Fibroblast of mammary gland (primary cell): ENCODE measurements around the gene PMS1.

Experiments
- DNase-seq: peaks from one replicate; pipeline ENCODE4 v3.0.0-alpha.2; 2010; ENCODE audit warnings: low read depth
- H3K4me3 ChIP-seq: 2 replicates; pipeline ENCODE4 v1.5.1; 2011; ENCODE audit warnings: low read depth, mild to moderate bottlenecking, low read length, moderate library complexity; ENCODE audit not compliant: control insufficient read depth
- TF ChIP-seq, protein P1 (sequence below): conservative IDR thresholded peaks from 2 replicates; pipeline ENCODE4 v1.5.1; 2011; ENCODE audit warnings: low read depth, low read length, inconsistent platforms; ENCODE audit not compliant: control insufficient read depth, insufficient read depth

Gene PMS1

GRCh38 chr2:189896809-189897208, 112.6 kb downstream of the PMS1 start:
- TF ChIP-seq, protein P1, sequence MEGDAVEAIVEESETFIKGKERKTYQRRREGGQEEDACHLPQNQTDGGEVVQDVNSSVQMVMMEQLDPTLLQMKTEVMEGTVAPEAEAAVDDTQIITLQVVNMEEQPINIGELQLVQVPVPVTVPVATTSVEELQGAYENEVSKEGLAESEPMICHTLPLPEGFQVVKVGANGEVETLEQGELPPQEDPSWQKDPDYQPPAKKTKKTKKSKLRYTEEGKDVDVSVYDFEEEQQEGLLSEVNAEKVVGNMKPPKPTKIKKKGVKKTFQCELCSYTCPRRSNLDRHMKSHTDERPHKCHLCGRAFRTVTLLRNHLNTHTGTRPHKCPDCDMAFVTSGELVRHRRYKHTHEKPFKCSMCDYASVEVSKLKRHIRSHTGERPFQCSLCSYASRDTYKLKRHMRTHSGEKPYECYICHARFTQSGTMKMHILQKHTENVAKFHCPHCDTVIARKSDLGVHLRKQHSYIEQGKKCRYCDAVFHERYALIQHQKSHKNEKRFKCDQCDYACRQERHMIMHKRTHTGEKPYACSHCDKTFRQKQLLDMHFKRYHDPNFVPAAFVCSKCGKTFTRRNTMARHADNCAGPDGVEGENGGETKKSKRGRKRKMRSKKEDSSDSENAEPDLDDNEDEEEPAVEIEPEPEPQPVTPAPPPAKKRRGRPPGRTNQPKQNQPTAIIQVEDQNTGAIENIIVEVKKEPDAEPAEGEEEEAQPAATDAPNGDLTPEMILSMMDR = no peak
- H3K4me3 ChIP-seq = no peak overlapping the region
- no peak for DNase-seq

DNA sequence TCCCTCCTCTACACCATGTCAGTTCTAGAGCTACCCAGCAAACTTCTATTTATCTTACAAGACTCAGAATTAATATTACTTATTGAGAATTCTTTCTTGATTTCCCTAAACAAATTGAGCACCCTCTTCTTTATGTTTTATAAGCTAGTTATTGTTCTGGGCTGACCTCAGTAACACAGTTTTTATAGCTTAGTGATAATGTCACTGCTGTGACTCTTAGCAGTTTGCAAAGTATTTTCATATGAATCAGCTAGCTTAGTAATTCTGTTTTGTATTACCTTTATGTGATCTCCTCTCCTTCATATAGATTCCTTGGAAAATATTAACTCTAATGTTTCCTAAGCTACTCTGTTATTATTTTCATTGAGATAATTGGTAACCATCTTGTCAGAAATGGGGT, 114.9 kb downstream of the PMS1 start:
- no peak for DNase-seq
- TF ChIP-seq, protein P1 = no peak
- H3K4me3 ChIP-seq = no peak overlapping the region

DNA sequence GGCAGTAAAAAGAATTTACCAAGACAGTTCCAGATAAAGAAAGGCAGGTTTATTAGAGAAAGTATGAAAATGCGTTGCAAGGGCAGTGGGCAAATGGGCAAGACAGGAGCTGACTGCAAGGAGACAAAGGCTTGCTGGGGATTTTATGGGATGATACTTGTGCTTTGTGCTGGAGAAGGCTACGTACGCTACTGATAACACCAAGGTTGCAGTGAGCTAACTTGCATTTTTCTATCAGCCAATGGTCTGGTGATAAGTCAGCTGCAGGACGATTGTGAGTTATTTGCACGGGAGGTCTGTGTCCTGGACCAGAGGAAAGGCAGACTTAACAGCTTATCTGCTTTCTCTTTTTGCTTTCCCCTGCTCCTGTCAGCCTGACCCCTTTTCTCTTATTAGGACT, 116.5 kb downstream of the PMS1 start:
- no peak overlapping the region for H3K4me3 ChIP-seq
- TF ChIP-seq, protein P1 = no peak
- no peak for DNase-seq

GRCh38 chr2:189901664-189902063, 117.4 kb downstream of the PMS1 start:
- no peak overlapping the region for H3K4me3 ChIP-seq
- DNase-seq = no peak
- TF ChIP-seq, protein P1 = no peak

GRCh38 chr2:189913821-189914220, 129.6 kb downstream of the PMS1 start:
- TF ChIP-seq, protein P1 = no peak
- DNase-seq = no peak
- no peak overlapping the region for H3K4me3 ChIP-seq

GRCh38 chr2:189916651-189917050, 132.4 kb downstream of the PMS1 start:
- DNase-seq = no peak
- TF ChIP-seq, protein P1 = no peak
- H3K4me3 ChIP-seq = no peak overlapping the region
